HepG2 (cell line): ENCODE data around the gene CCR8.

Experiments used
- JUND ChIP-seq: sonication (generic); formaldehyde crosslinking; IDR thresholded peaks from 2 replicates; pipeline ENCODE4 v1.8.0; 2022; ENCODE audit warnings: mild to moderate bottlenecking, missing genetic modification reagents
- SPEN ChIP-seq: sonication (generic); formaldehyde crosslinking; IDR thresholded peaks from 2 replicates; pipeline ENCODE4 v1.5.1; 2020; ENCODE audit warnings: low read depth, mild to moderate bottlenecking, missing genetic modification reagents
- TF ChIP-seq, protein P1 (sequence below): sonication (generic); formaldehyde crosslinking; IDR thresholded peaks from 2 replicates; pipeline ENCODE4 v1.5.0; 2020; ENCODE audit warnings: mild to moderate bottlenecking, missing genetic modification reagents, moderate library complexity

DNA sequence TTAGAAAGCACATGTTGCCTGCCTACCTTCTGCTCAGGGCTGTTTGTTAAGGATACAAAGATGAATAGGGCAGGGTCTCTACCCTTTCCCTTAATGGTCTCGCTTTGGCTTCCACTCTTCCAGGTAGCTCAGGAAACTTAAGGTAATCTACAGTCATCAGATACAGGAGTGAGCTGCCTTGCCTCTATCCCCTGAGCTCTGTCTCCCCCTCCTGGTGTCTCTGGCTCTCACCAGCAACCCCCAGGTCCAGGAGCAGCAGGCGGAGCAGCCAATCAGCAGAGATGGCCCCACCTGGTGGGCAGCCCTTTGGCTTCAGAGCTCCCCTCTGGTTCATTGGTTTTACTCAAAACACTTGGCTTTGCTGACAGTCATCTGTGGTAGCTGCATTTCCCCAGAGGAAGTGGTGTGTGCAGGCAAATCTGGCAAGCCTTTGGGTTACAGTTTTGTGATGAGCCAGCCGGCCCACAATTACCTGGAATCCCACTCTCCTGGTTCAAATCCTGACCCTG is 41.2 kb upstream of the CCR8 start:
- TF ChIP-seq JUND (no peak), SPEN (no peak)
- TF ChIP-seq, protein P1, sequence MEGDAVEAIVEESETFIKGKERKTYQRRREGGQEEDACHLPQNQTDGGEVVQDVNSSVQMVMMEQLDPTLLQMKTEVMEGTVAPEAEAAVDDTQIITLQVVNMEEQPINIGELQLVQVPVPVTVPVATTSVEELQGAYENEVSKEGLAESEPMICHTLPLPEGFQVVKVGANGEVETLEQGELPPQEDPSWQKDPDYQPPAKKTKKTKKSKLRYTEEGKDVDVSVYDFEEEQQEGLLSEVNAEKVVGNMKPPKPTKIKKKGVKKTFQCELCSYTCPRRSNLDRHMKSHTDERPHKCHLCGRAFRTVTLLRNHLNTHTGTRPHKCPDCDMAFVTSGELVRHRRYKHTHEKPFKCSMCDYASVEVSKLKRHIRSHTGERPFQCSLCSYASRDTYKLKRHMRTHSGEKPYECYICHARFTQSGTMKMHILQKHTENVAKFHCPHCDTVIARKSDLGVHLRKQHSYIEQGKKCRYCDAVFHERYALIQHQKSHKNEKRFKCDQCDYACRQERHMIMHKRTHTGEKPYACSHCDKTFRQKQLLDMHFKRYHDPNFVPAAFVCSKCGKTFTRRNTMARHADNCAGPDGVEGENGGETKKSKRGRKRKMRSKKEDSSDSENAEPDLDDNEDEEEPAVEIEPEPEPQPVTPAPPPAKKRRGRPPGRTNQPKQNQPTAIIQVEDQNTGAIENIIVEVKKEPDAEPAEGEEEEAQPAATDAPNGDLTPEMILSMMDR, result peak; percentile 97
